HepG2 (cell line): Measurements from ENCODE around the gene TRPM6. TPM values are rescaled to one million over a fixed set of nuclear protein-coding genes. Genes with fewer than 3 reads are reported as not detected.

Experiments used
- ATAC-seq: fragments of 200-7000 bp; cut with Tn5 transposase; 3 replicates; pipeline ENCODE4 v1.9.1; 2020; ENCODE audit warnings: mild to moderate bottlenecking, moderate library complexity
- BruUV-seq: library from RNA; stranded (reverse); fragments of 400-500 nt; replicated peaks from 2 replicates; lab custom pipeline; 2021; lab: Mats Ljungman, UMichigan
- CTCF ChIA-PET: fragments of 300-600 bp; formaldehyde crosslinking; extraction: SDS; loops from one replicate; lab custom pipeline; 2021; ENCODE audit warnings: low total read pairs, inconsistent platforms, low intra/inter-chr PET ratio; lab: Yijun Ruan, JAX
- POLR2A ChIA-PET: fragments of 350-600 bp; sonication (Branson Sonifier 250); formaldehyde crosslinking; loops from one replicate; lab custom pipeline; 2020; ENCODE audit warnings: antibody characterized with exemption, inconsistent platforms; lab: Yijun Ruan, JAX
- DNase-seq: peaks from one replicate; pipeline ENCODE4 v3.0.0-alpha.2; 2015; ENCODE audit warnings: low spot score
- FAIRE-seq: peaks from 3 replicates; lab custom pipeline; 2011; peaks lifted over from hg19 to GRCh38; lab: Jason Lieb, UNC
- H2AFZ ChIP-seq: one replicate; pipeline ENCODE4 v1.6.1; 2011; ENCODE audit warnings: low read length, inconsistent platforms
- H3K27ac ChIP-seq: fragments of 300-600 bp; 3 replicates; pipeline ENCODE4 v1.8.0; 2011; ENCODE audit warnings: mixed run types, mild to moderate bottlenecking, mixed read lengths, low read length, inconsistent platforms; ENCODE audit not compliant: insufficient read depth; ENCODE audit errors: extremely low read length
- H3K27me3 ChIP-seq, 2 experiments: fragments of 200-600 bp in 1 of 2; 2 replicates in 1 of 2; 3 replicates in 1 of 2; pipeline versions ENCODE4 v1.6.0 to v1.8.0; 2011; ENCODE audit warnings: low read length in 2 of 2, mild to moderate bottlenecking in 2 of 2, moderate library complexity in 2 of 2, inconsistent platforms in 1 of 2; ENCODE audit not compliant: insufficient read depth in 2 of 2, control insufficient read depth in 1 of 2
- H3K36me3 ChIP-seq, 2 experiments: fragments of 200-600 bp in 1 of 2; replicated peaks in 1 of 2; 2 replicates in 1 of 2; 3 replicates in 1 of 2; pipeline versions ENCODE4 v1.5.1 to v1.8.0; 2011; ENCODE audit warnings: low read length in 2 of 2, inconsistent platforms in 1 of 2; ENCODE audit not compliant: insufficient read depth in 2 of 2, control insufficient read depth in 1 of 2
- H3K4me1 ChIP-seq: 2 replicates; pipeline ENCODE4 v1.5.1; 2012; ENCODE audit warnings: low read length, inconsistent platforms; ENCODE audit not compliant: insufficient read depth
- H3K4me2 ChIP-seq: 2 replicates; pipeline ENCODE4 v1.6.0; 2011; ENCODE audit warnings: low read depth, low read length, inconsistent platforms
- H3K4me3 ChIP-seq, 3 experiments: fragments of 200-600 bp in 1 of 3; sonication (generic), shearing (Covaris generic) in 1 of 3; replicated peaks in 1 of 3; 2 replicates each; pipeline ENCODE4 v1.5.1; 2011 to 2016; ENCODE audit warnings: low read length in 3 of 3, inconsistent platforms in 2 of 3, low read depth in 2 of 3, mild to moderate bottlenecking in 2 of 3, control low read depth in 1 of 3, mixed read lengths in 1 of 3; ENCODE audit not compliant: insufficient read depth in 1 of 3
- H3K79me2 ChIP-seq: one replicate; pipeline ENCODE4 v1.6.1; 2011; ENCODE audit warnings: low read length, inconsistent platforms; ENCODE audit not compliant: insufficient read depth
- H3K9ac ChIP-seq: 2 replicates; pipeline ENCODE4 v1.6.0; 2011; ENCODE audit warnings: mild to moderate bottlenecking, low read depth, low read length, inconsistent platforms; ENCODE audit not compliant: insufficient read depth
- H3K9me3 ChIP-seq: 2 replicates; pipeline ENCODE4 v1.5.1; 2012; ENCODE audit warnings: mild to moderate bottlenecking, low read length
- H4K20me1 ChIP-seq: 2 replicates; pipeline ENCODE4 v1.6.0; 2011; ENCODE audit warnings: inconsistent platforms, mild to moderate bottlenecking, low read length, moderate library complexity; ENCODE audit not compliant: insufficient read depth
- FOXA3 ChIP-seq: IDR thresholded peaks from 2 replicates; pipeline ENCODE4 v1.6.1; 2016; ENCODE audit warnings: missing genetic modification reagents, missing compliant biosample characterization
- KDM5A ChIP-seq: fragments of 200-600 bp; sonication (generic); IDR thresholded peaks from 2 replicates; pipeline ENCODE4 v1.7.0; 2018; ENCODE audit warnings: antibody characterized with exemption, mild to moderate bottlenecking, low read length, borderline replicate concordance
- KDM5B ChIP-seq: sonication (generic); formaldehyde crosslinking; IDR thresholded peaks from 2 replicates; pipeline ENCODE4 v1.4.0; 2020; ENCODE audit warnings: missing genetic modification reagents, mild to moderate bottlenecking, borderline replicate concordance
- ZNF343 ChIP-seq: sonication (generic); formaldehyde crosslinking; IDR thresholded peaks from 2 replicates; pipeline ENCODE4 v1.4.0; 2020; ENCODE audit warnings: mild to moderate bottlenecking, missing genetic modification reagents
- WGBS: methylation state at CpG from one replicate; pipeline ENCODE4 v1.1.6; 2017; ENCODE audit warnings: low lambda C conversion rate; 5-methylcytosine and 5-hydroxymethylcytosine counted together
- in situ Hi-C: cut with HindIII; loops from 2 replicates; pipeline ENCODE4 v1.10.0; 2017; ENCODE audit warnings: low pct_unique_long_range_greater_than_20kb; ENCODE audit not compliant: extremely low pct_ligation_motif_present
- intact Hi-C: fragments of 100-400 bp; cut with micrococcal nuclease; formaldehyde crosslinking; loops from one replicate; pipeline ENCODE4 v1.10.0; 2022; ENCODE audit not compliant: unreplicated experiment
- polyA plus RNA-seq, 8 experiments: library from polyadenylated mRNA; depleted of rRNA in 3 of 8; stranded (reverse) in 7 of 8; unstranded in 1 of 8; fragments of >200 nt; fragmentation: Illumina TruSeq in 4 of 8; extraction: Trizol in 4 of 8; gene quantifications; 2 replicates each; pipeline versions ENCODE4 v1.2.1 to v1.2.3, GENCODE V29; 2011 to 2016; ENCODE audit warnings: low read depth in 4 of 8, missing spikeins in 1 of 8, mixed read lengths in 1 of 8; ENCODE audit not compliant: insufficient read depth in 1 of 8
- total RNA-seq, 5 experiments: library from RNA; depleted of rRNA; stranded (reverse); fragments of >200 nt; fragmentation: Illumina TruSeq; extraction: Trizol; gene quantifications; 2 replicates each; pipeline ENCODE4 v1.2.3, GENCODE V29; 2016; ENCODE audit warnings: low read depth in 1 of 5
- TF ChIP-seq, protein P1 (sequence below), 2 experiments: IDR thresholded peaks; 2 replicates each; pipeline ENCODE4 v1.6.1; 2011 to 2012; ENCODE audit warnings: low read length in 2 of 2, borderline replicate concordance in 1 of 2, low read depth in 1 of 2, mild to moderate bottlenecking in 1 of 2, moderate library complexity in 1 of 2
- TF ChIP-seq, protein P2 (sequence below): sonication (generic); formaldehyde crosslinking; IDR thresholded peaks from 2 replicates; pipeline ENCODE4 v1.5.0; 2020; ENCODE audit warnings: mild to moderate bottlenecking, missing genetic modification reagents
- TF ChIP-seq, protein P3 (sequence below): sonication (generic); formaldehyde crosslinking; IDR thresholded peaks from 2 replicates; pipeline ENCODE4 v1.8.0; 2022; ENCODE audit warnings: missing genetic modification reagents, mild to moderate bottlenecking, inconsistent platforms, borderline replicate concordance
- TF ChIP-seq, protein P4 (sequence below): sonication (generic); formaldehyde crosslinking; IDR thresholded peaks from 2 replicates; pipeline ENCODE4 v1.8.1; 2023; ENCODE audit warnings: missing genetic modification reagents, mild to moderate bottlenecking, borderline replicate concordance

The TRPM6 gene
- total and polyA plus RNA-seq, 2 of the 13 experiments (the other 11 are each of a cell fraction or from before 2014, with no cell fraction given): 0.01 to 0.09 TPM

DNA sequence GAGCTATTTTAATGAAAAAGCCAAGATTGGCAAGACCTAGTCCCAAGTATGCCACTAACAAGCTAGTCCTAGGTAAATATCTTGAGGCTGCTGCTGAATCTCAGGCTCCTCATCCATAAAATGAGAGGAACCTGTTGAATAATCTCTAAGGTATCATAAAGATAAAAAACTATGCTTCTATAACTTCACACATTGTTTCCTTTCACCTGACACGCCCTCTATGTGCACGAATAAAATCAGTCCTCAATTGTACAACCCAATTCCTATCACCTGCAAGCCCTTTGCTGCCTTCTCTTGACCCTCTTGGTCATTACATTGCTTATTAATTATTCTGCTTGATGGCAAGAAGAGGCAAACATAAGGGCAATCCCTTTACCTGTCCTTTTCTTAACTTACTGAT is 69.9 kb downstream of the TRPM6 start (continued):
- TF ChIP-seq, protein P1, sequence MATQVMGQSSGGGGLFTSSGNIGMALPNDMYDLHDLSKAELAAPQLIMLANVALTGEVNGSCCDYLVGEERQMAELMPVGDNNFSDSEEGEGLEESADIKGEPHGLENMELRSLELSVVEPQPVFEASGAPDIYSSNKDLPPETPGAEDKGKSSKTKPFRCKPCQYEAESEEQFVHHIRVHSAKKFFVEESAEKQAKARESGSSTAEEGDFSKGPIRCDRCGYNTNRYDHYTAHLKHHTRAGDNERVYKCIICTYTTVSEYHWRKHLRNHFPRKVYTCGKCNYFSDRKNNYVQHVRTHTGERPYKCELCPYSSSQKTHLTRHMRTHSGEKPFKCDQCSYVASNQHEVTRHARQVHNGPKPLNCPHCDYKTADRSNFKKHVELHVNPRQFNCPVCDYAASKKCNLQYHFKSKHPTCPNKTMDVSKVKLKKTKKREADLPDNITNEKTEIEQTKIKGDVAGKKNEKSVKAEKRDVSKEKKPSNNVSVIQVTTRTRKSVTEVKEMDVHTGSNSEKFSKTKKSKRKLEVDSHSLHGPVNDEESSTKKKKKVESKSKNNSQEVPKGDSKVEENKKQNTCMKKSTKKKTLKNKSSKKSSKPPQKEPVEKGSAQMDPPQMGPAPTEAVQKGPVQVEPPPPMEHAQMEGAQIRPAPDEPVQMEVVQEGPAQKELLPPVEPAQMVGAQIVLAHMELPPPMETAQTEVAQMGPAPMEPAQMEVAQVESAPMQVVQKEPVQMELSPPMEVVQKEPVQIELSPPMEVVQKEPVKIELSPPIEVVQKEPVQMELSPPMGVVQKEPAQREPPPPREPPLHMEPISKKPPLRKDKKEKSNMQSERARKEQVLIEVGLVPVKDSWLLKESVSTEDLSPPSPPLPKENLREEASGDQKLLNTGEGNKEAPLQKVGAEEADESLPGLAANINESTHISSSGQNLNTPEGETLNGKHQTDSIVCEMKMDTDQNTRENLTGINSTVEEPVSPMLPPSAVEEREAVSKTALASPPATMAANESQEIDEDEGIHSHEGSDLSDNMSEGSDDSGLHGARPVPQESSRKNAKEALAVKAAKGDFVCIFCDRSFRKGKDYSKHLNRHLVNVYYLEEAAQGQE (IDR thresholded peaks at IDR 0.05; ENCODE audit: borderline replicate concordance in 1 of 2, low read depth in 1 of 2, low read length in 2 of 2): no peak
- no peak for TF ChIP-seq KDM5A

DNA sequence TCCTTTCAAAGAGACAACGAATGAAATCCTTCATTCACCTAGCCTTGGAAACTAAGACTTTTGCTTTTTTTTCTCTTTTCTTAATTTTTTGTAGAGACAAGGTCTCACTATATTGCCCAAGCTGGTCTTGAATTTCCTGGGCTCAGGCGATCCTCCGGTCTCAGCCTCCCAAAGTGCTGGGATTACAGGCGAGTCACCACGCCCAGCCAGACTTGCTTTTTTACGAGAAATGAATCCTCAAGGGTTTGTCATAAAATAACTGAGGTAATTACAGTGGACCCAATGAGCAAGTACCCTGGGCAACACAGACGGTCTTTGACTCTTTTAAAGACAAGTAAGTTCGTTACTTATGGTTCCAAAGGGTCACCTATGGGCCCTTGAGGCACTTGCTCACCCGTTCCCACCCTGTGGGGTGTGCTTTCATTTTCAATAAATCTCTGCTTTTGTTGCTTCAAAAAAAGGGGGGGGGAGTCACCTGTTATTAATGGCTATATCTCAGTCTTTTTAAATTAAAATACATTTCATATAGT is 70.4 kb downstream of the TRPM6 start:
- no TSS peak for BruUV-seq
- no peaks in the 10 kb centered on the region for H3K36me3 ChIP-seq
- ChIA-PET CTCF (no interaction called here), POLR2A (no interaction called here)
- H3K27ac ChIP-seq: no peak overlapping the region
- TF ChIP-seq FOXA3 (CRISPR knock-in tag) (no peak), ZNF343 (CRISPR knock-in tag) (no peak), KDM5B (CRISPR knock-in tag) (no peak)
- TF ChIP-seq, protein P2, sequence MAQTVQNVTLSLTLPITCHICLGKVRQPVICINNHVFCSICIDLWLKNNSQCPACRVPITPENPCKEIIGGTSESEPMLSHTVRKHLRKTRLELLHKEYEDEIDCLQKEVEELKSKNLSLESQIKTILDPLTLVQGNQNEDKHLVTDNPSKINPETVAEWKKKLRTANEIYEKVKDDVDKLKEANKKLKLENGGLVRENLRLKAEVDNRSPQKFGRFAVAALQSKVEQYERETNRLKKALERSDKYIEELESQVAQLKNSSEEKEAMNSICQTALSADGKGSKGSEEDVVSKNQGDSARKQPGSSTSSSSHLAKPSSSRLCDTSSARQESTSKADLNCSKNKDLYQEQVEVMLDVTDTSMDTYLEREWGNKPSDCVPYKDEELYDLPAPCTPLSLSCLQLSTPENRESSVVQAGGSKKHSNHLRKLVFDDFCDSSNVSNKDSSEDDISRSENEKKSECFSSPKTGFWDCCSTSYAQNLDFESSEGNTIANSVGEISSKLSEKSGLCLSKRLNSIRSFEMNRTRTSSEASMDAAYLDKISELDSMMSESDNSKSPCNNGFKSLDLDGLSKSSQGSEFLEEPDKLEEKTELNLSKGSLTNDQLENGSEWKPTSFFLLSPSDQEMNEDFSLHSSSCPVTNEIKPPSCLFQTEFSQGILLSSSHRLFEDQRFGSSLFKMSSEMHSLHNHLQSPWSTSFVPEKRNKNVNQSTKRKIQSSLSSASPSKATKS: no peak
- TF ChIP-seq, protein P3, sequence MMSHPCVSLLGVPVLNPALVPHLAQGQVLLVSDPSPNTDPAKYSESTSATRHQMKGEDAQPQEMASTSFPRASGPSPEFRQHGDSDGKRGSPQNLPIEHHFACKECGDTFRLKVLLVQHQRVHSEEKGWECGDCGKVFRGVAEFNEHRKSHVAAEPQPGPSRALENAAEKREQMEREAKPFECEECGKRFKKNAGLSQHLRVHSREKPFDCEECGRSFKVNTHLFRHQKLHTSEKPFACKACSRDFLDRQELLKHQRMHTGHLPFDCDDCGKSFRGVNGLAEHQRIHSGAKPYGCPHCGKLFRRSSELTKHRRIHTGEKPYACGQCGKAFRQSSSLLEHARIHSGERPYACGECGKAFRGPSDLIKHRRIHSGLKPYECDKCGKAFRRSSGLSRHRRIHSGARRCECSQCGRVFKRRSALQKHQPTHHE (CRISPR knock-in tag): no peak
- TF ChIP-seq, protein P4, sequence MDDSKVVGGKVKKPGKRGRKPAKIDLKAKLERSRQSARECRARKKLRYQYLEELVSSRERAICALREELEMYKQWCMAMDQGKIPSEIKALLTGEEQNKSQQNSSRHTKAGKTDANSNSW (CRISPR knock-in tag): no peak
- no peak for ATAC-seq
- intact Hi-C loops (no loop called here), in situ Hi-C loops (no loop called here)
- WGBS: 59% methylated on average over 9 of the region's 9 CpGs
- H3K4me2 ChIP-seq: no peak overlapping the region
- H3K27me3 ChIP-seq: no peaks in the 10 kb centered on the region
- no peaks in the 10 kb centered on the region for H4K20me1 ChIP-seq
- no peak overlapping the region for H2AFZ ChIP-seq
- no peak for DNase-seq
- H3K4me1 ChIP-seq: no peaks in the 10 kb centered on the region
- H3K79me2 ChIP-seq: no peaks in the 10 kb centered on the region
- no peak overlapping the region for H3K9ac ChIP-seq
- no peaks in the 10 kb centered on the region for H3K9me3 ChIP-seq
- no peak overlapping the region for H3K4me3 ChIP-seq
- FAIRE-seq: no peak
